RWPE1 (cell line): ENCODE results near the gene PLXNA3.
A peak's percentile ranks its signal among the peaks of the same experiment; 100 is the strongest.

Experiments
- CTCF ChIA-PET: fragments of 350-600 bp; sonication (Branson Sonifier 250); formaldehyde crosslinking; extraction: SDS; loops from one replicate; lab custom pipeline; 2021; lab: Yijun Ruan, JAX
- POLR2A ChIA-PET: fragments of 400-600 bp; formaldehyde crosslinking; extraction: SDS; loops from one replicate; lab custom pipeline; 2020; ENCODE audit warnings: antibody characterized with exemption; ENCODE audit not compliant: low non-redundant PET; lab: Yijun Ruan, JAX
- DNase-seq: peaks from one replicate; pipeline ENCODE4 v3.0.0; 2012; ENCODE audit warnings: low spot score
- H3K27ac ChIP-seq: fragments of 450-650 bp; 2 replicates; pipeline ENCODE4 v1.5.1; 2017
- CTCF ChIP-seq: fragments of 450-650 bp; conservative IDR thresholded peaks from 2 replicates; pipeline ENCODE4 v1.5.1; 2017; ENCODE audit warnings: low read depth, mild to moderate bottlenecking

The PLXNA3 gene

DNA sequence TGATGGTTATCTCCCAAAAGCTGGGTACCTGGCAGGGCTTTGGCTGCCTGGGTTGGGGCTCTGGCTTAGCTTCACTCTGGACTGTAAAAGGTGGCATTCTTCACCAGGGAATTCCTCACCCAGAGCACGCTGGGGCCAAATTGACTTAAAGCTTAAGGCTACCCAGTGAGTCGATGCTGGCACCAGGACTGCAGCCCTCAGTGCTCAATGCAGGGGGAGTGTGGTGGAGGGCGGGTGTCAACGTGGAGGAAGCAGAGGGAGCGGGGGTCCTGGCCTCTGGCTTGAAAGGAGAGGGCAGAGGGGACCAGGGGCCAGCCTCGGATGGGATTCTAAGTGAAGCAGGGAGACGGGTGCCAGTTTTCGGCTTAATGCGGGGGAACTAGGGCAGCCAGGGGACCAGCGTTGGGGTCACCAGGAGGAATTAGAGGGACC lies 14.6 kb upstream of the PLXNA3 start:
- no peak for TF ChIP-seq CTCF
- CTCF ChIA-PET: interaction anchor here (0.7 kb wide), 1 partner anchor 92 kb away, joined by 6 read pairs; no protein-coding TSS in a partner anchor
- no peak for DNase-seq
- peak overlapping the region; percentile 85 for H3K27ac ChIP-seq
- POLR2A ChIA-PET: no interaction called here

GRCh38 chrX:154443992-154444754 lies 13.9 kb upstream of the PLXNA3 start, which contains the start of gene FAM50A:
Gene FAM50A (plus strand): TSS chrX:154444141. CDS start chrX:154444236, 95 bp downstream.
- ChIA-PET CTCF (no interaction called here), POLR2A (no interaction called here)
- TF ChIP-seq CTCF: no peak
- DNase-seq: no peak
- peak within 1 kb of the TSS; percentile 85 for H3K27ac ChIP-seq

- no peak for DNase-seq
- no peak for TF ChIP-seq CTCF
- peak overlapping the region; percentile 85 for H3K27ac ChIP-seq
- ChIA-PET CTCF (interaction anchor here (0.6 kb wide), 1 partner anchor 417 kb away, joined by 4 read pairs; no protein-coding TSS in a partner anchor), POLR2A (no interaction called here)
Observed at GRCh38 chrX:154444755-154445246, 13.3 kb upstream of the PLXNA3 start.

DNA sequence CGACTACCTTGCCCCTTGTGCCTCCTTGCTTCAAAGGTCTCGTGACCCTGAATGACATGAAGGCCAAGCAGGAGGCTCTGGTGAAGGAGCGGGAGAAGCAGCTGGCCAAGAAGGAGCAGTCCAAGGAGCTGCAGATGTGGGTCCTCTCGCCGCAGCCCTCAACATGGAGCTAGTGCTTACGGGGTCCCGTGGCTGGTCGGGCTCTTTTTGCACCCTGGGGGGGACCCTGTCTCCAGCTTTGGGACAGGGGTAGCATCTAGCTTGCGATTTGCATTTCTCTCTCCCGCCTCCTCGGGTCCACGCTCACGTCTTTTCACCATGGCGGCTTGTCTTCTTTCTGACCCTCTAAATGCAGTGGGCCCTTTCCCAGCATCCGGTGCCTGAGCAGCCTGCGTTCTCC lies 12.3 kb upstream of the PLXNA3 start:
- no peak for TF ChIP-seq CTCF
- DNase-seq: no peak
- ChIA-PET POLR2A (no interaction called here), CTCF (interaction anchor here (0.7 kb wide), 1 partner anchor 43 kb away, joined by 4 read pairs; no protein-coding TSS in a partner anchor)
- H3K27ac ChIP-seq: peak overlapping the region; percentile 85; the same call in 1 of the 2 replicates

GRCh38 chrX:154446430-154446829 lies 11.7 kb upstream of the PLXNA3 start:
- H3K27ac ChIP-seq: peak overlapping the region; percentile 85; the same call in 1 of the 2 replicates
- TF ChIP-seq CTCF: no peak
- ChIA-PET POLR2A (no interaction called here), CTCF (interaction anchor here (0.7 kb wide), 1 partner anchor 44 kb away, joined by 4 read pairs; no protein-coding TSS in a partner anchor)
- DNase-seq: no peak

GRCh38 chrX:154448484-154448883 lies 9.6 kb upstream of the PLXNA3 start:
- POLR2A ChIA-PET: no interaction called here
- no peak overlapping the region for H3K27ac ChIP-seq
- no peak for DNase-seq
- TF ChIP-seq CTCF: no peak
- CTCF ChIA-PET: no interaction called here
